Measurements from ENCODE around the gene RALGAPB.

RALGAPB gene

GRCh38 chr20:38547288-38548085 is 74.8 kb downstream of the RALGAPB start:
- no peak for DNase-seq (ENCODE audit: low spot score)

- no peak for DNase-seq (ENCODE audit: low spot score)
Measured at GRCh38 chr20:38548356-38549083, 75.9 kb downstream of the RALGAPB start.

GRCh38 chr20:38550274-38550673 is 77.6 kb downstream of the RALGAPB start:
- no peak for DNase-seq (ENCODE audit: low spot score)

GRCh38 chr20:38551056-38551626 is 78.5 kb downstream of the RALGAPB start:
- no peak for DNase-seq (ENCODE audit: low spot score)

GRCh38 chr20:38554986-38555385 is 82.3 kb downstream of the RALGAPB start:
- no peak for DNase-seq (ENCODE audit: low spot score)

GRCh38 chr20:38555395-38555794 is 82.8 kb downstream of the RALGAPB start:
- DNase-seq (ENCODE audit: low spot score) = no peak

- no peak for DNase-seq (ENCODE audit: low spot score)
Measured at GRCh38 chr20:38557174-38557573, 84.5 kb downstream of the RALGAPB start.

GRCh38 chr20:38558596-38559360 is 86.1 kb downstream of the RALGAPB start:
- DNase-seq (ENCODE audit: low spot score) = no peak

GRCh38 chr20:38559764-38560163 is 87.1 kb downstream of the RALGAPB start:
- no peak for DNase-seq (ENCODE audit: low spot score)

GRCh38 chr20:38563802-38564431 is 91.3 kb downstream of the RALGAPB start:
- no peak for DNase-seq (ENCODE audit: low spot score)

GRCh38 chr20:38564680-38565079 is 92.0 kb downstream of the RALGAPB start:
- DNase-seq (ENCODE audit: low spot score) = no peak

- no peak for DNase-seq (ENCODE audit: low spot score)
Measured at GRCh38 chr20:38566036-38566598, 93.5 kb downstream of the RALGAPB start.

- no peak for DNase-seq (ENCODE audit: low spot score)
Measured at GRCh38 chr20:38569747-38570525, 97.3 kb downstream of the RALGAPB start.

GRCh38 chr20:38573413-38573812 is 100.8 kb downstream of the RALGAPB start:
- no peak for DNase-seq (ENCODE audit: low spot score)

GRCh38 chr20:38579219-38579910 is 106.7 kb downstream of the RALGAPB start:
- no peak for DNase-seq (ENCODE audit: low spot score)

- no peak for DNase-seq (ENCODE audit: low spot score)
Measured at GRCh38 chr20:38579921-38580320, 107.3 kb downstream of the RALGAPB start.

GRCh38 chr20:38581013-38581412 is 108.4 kb downstream of the RALGAPB start, which contains the start of gene ADIG:
Gene ADIG, plus strand, starts transcription at chr20:38581197. Its CDS starts 54 bp downstream, at chr20:38581251.
- DNase-seq (ENCODE audit: low spot score) = no peak

- DNase-seq (ENCODE audit: low spot score) = no peak
Measured at GRCh38 chr20:38581830-38582358, 109.3 kb downstream of the RALGAPB start.

- DNase-seq (ENCODE audit: low spot score) = no peak
Measured at GRCh38 chr20:38583306-38583705, 110.7 kb downstream of the RALGAPB start.
